RWPE2 (cell line): ENCODE data around the gene ARHGEF11.
"Not testable (repeated sequence)": the region's sequence is repeated elsewhere in the genome, so short reads cannot be mapped to it uniquely, and the experiment has no call there.

ENCODE experiments used
- ATAC-seq: fragments of 200-7000 bp; cut with Tn5 transposase; 3 replicates; pipeline ENCODE4 v1.9.1; 2021; ENCODE audit warnings: low read depth
- DNase-seq: peaks from one replicate; pipeline ENCODE4 v3.0.0-alpha.2; 2020; ENCODE audit warnings: low spot score
- H3K27ac ChIP-seq: fragments of 450-650 bp; 2 replicates; pipeline ENCODE4 v1.5.1; 2017; ENCODE audit warnings: mild to moderate bottlenecking; ENCODE audit not compliant: poor library complexity, severe bottlenecking
- H3K27me3 ChIP-seq: fragments of 250-450 bp; sonication (Bioruptor Pico); 2 replicates; pipeline ENCODE4 v1.5.1; 2021; ENCODE audit warnings: mild to moderate bottlenecking, moderate library complexity; ENCODE audit not compliant: insufficient read depth, poor library complexity, severe bottlenecking
- H3K36me3 ChIP-seq: fragments of 250-450 bp; sonication (Bioruptor Pico); 2 replicates; pipeline ENCODE4 v1.5.1; 2020; ENCODE audit warnings: low read depth, mild to moderate bottlenecking, moderate library complexity
- H3K4me1 ChIP-seq: fragments of 250-450 bp; sonication (Bioruptor Pico); 2 replicates; pipeline ENCODE4 v1.5.1; 2021; ENCODE audit warnings: mild to moderate bottlenecking, moderate library complexity; ENCODE audit not compliant: insufficient read depth, poor library complexity, severe bottlenecking
- H3K4me3 ChIP-seq: fragments of 250-450 bp; sonication (Bioruptor Pico); 2 replicates; pipeline ENCODE4 v1.5.1; 2021; ENCODE audit warnings: mild to moderate bottlenecking, moderate library complexity; ENCODE audit not compliant: severe bottlenecking
- H3K9me3 ChIP-seq: fragments of 250-450 bp; sonication (Bioruptor Pico); 2 replicates; pipeline ENCODE4 v1.5.1; 2021; ENCODE audit warnings: mild to moderate bottlenecking, moderate library complexity; ENCODE audit not compliant: severe bottlenecking
- TF ChIP-seq, protein P1 (sequence below): fragments of 450-650 bp; IDR thresholded peaks from one replicate; pipeline ENCODE4 v1.5.1; 2017; ENCODE audit warnings: mild to moderate bottlenecking, moderate library complexity; ENCODE audit not compliant: poor library complexity, severe bottlenecking

ARHGEF11 gene

GRCh38 chr1:157080714-157081113 is 35.2 kb upstream of the ARHGEF11 start:
- TF ChIP-seq, protein P1, sequence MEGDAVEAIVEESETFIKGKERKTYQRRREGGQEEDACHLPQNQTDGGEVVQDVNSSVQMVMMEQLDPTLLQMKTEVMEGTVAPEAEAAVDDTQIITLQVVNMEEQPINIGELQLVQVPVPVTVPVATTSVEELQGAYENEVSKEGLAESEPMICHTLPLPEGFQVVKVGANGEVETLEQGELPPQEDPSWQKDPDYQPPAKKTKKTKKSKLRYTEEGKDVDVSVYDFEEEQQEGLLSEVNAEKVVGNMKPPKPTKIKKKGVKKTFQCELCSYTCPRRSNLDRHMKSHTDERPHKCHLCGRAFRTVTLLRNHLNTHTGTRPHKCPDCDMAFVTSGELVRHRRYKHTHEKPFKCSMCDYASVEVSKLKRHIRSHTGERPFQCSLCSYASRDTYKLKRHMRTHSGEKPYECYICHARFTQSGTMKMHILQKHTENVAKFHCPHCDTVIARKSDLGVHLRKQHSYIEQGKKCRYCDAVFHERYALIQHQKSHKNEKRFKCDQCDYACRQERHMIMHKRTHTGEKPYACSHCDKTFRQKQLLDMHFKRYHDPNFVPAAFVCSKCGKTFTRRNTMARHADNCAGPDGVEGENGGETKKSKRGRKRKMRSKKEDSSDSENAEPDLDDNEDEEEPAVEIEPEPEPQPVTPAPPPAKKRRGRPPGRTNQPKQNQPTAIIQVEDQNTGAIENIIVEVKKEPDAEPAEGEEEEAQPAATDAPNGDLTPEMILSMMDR = no peak
- Histone ChIP-seq H3K27me3 (no peaks in the 10 kb centered on the region), H3K4me3 (no peak overlapping the region), H3K36me3 (no peaks in the 10 kb centered on the region), H3K9me3 (no peaks in the 10 kb centered on the region), H3K27ac (no peak overlapping the region), H3K4me1 (no peaks in the 10 kb centered on the region)
- DNase-seq = no peak
- no peak for ATAC-seq

DNA sequence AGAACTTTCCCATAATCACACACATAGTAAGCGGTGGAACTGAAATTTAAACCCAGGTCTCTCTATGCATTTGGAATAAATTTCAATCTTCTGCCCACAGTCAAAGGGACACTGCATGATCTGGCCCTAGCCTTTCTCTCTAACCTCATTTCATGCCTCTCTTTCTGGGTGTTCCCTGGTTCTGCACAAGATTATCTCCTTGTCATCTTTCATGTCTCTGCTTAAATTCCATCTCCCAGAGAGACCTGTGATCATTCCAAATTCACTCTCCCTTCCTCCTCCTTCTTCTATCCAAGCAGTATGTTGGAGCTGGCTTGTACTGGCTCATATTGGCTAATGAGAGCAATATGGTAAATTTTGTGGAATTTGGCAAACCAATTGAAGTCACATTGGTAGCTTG is 31.9 kb upstream of the ARHGEF11 start:
- H3K4me3 ChIP-seq = no peak overlapping the region
- H3K27me3 ChIP-seq = no peaks in the 10 kb centered on the region
- no peak for ATAC-seq
- H3K4me1 ChIP-seq = no peaks in the 10 kb centered on the region
- DNase-seq = no peak
- no peaks in the 10 kb centered on the region for H3K9me3 ChIP-seq
- H3K27ac ChIP-seq = no peak overlapping the region
- TF ChIP-seq, protein P1 = no peak
- H3K36me3 ChIP-seq = no peaks in the 10 kb centered on the region

DNA sequence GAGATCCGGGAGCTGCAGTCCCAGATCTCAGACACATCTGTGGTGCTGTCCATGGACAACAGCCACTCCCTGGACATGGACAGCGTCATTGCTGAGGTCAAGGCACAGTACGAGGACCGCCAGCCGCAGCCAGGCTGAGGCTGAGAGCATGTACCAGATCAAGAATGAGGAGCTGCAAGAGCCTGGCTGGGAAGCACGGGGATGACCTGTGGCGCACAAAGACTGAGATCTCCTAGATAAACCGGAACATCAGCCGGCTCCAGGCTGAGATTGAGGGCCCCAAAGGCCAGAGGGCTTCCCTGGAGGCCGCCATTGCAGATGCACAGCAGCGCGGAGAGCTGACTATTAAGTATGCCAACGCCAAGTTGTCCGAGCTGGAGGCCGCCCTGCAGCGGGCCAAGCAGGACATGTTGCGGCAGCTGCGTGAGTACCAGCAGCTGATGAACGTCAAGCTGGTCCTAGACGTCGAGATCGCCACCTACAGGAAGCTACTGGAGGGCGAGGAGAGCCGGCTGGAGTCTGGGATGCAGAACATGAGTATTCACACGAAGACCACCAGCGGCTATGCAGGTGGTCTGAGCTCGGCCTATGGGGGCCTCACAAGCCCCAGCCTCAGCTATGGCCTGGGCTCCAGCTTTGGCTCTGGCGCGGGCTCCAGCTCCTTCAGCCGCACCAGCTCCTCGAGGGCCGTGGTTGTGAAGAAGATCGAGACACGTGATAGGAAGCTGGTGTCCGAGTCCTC is 28.6 kb upstream of the ARHGEF11 start:
- DNase-seq (no peak), ATAC-seq (peak; percentile 46; the same call in 2 of the 3 replicates)
- H3K9me3 ChIP-seq = no peaks in the 10 kb centered on the region
- no peak overlapping the region for H3K27ac ChIP-seq
- TF ChIP-seq, protein P1 = peak; percentile 29
- no peak overlapping the region for H3K4me3 ChIP-seq
- no peaks in the 10 kb centered on the region for H3K36me3 ChIP-seq
- no peaks in the 10 kb centered on the region for H3K4me1 ChIP-seq
- no peaks in the 10 kb centered on the region for H3K27me3 ChIP-seq

DNA sequence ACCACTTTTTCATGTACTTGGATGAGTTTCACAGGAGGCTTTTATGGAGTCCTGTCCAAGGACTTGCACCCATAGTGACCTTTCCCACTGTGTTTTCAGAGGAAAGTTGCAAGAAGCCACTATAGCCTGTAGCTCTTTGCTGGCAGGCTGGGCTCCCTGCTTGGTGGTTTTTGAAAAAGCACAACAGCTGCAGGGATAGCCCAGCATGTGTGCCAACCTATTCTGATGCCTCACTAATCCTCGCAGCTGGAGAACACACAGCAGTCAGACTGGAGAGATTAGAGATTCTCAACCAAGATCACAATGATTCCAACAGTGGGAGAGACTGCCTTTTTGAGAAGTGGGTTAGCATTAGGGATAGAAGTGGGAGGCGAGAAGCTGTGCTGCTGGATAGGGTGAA is 24.1 kb upstream of the ARHGEF11 start:
- no peaks in the 10 kb centered on the region for H3K4me1 ChIP-seq
- no peak for DNase-seq
- H3K9me3 ChIP-seq = no peaks in the 10 kb centered on the region
- H3K27ac ChIP-seq = no peak overlapping the region
- H3K4me3 ChIP-seq = no peak overlapping the region
- no peaks in the 10 kb centered on the region for H3K27me3 ChIP-seq
- ATAC-seq = no peak
- H3K36me3 ChIP-seq = no peaks in the 10 kb centered on the region
- TF ChIP-seq, protein P1 = no peak

DNA sequence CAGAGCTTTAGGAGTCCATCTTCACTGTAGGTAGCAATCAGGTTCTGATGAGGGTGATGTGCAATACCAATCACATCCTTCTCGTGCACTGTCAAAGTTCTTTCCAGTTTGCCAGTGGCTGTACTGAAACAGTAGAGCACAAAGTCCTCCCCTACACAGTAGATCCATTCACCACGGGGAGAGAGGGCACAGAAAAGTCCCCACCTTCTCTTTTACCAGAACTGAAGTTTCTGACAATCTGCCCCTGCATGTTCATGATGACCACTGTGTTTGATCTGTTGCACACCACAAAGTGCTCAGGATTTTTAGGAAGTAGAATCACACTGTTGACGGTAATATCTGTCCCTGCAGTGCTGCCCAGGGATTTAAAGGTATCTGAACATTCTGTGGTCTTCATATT is 13.7 kb upstream of the ARHGEF11 start:
- not testable (repeated sequence) for H3K4me3 ChIP-seq, H3K36me3 ChIP-seq, H3K9me3 ChIP-seq, ATAC-seq, H3K4me1 ChIP-seq, H3K27ac ChIP-seq, DNase-seq, H3K27me3 ChIP-seq
